ENCODE results near the gene MPPED2. TPM values are rescaled to one million over a fixed set of nuclear protein-coding genes. Genes with fewer than 3 reads are reported as not detected.

MPPED2 gene
- total and polyA plus RNA-seq, 4 donors: 0.11 to 5.6 (median 1.1) TPM

DNA sequence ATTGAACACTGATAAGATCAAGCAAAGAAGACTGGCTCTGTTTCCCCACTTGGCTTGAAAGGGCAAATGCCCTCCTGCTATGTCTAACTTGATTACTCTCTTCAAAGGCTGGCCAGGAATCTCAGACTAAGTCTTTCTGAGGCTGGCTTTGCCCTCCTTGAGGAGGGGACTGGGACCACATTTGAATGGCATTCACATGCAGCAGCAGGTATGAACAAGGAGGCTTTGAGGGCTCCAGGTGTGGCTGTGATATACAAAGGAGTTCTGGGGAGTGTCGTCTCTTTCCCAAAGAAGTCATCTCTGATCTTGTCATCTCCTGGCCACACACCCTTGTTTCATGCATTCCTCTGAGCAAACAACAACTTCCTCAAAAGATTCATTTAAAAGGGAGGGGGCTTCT is 132.4 kb downstream of the MPPED2 start:
- Histone ChIP-seq H3K27ac (ENCODE audit: low read depth in 1 of 2, low read length in 1 of 2) (no peak overlapping the region), H3K4me1 (ENCODE audit: control insufficient read depth in 5 of 5, insufficient read depth in 5 of 5, low read length in 5 of 5) (peaks cover 0 to 19% (median 0%) of the 10 kb centered on the region in 5 donors), H3K9me3 (ENCODE audit: control insufficient read depth in 4 of 4, insufficient read depth in 3 of 4, low read length in 3 of 4) (peaks cover 0 to 2% (median 0%) of the 10 kb centered on the region in 4 donors), H3K4me3 (no peak overlapping the region), H3K36me3 (ENCODE audit: control insufficient read depth in 4 of 4, insufficient read depth in 4 of 4, low read length in 4 of 4) (no peaks in the 10 kb centered on the region), H3K27me3 (ENCODE audit: control insufficient read depth in 3 of 3, insufficient read depth in 3 of 3, low read length in 2 of 3) (no peaks in the 10 kb centered on the region), H3K9ac (ENCODE audit: insufficient read depth in 1 of 2, low read length in 2 of 2) (no peak overlapping the region)
- WGBS, 2 donors: 81 to 84% methylated on average over 1 of the region's 1 CpG
- ATAC-seq (ENCODE audit: insufficient read depth, low FRiP score): no peak
- TF ChIP-seq, protein P1, sequence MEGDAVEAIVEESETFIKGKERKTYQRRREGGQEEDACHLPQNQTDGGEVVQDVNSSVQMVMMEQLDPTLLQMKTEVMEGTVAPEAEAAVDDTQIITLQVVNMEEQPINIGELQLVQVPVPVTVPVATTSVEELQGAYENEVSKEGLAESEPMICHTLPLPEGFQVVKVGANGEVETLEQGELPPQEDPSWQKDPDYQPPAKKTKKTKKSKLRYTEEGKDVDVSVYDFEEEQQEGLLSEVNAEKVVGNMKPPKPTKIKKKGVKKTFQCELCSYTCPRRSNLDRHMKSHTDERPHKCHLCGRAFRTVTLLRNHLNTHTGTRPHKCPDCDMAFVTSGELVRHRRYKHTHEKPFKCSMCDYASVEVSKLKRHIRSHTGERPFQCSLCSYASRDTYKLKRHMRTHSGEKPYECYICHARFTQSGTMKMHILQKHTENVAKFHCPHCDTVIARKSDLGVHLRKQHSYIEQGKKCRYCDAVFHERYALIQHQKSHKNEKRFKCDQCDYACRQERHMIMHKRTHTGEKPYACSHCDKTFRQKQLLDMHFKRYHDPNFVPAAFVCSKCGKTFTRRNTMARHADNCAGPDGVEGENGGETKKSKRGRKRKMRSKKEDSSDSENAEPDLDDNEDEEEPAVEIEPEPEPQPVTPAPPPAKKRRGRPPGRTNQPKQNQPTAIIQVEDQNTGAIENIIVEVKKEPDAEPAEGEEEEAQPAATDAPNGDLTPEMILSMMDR (IDR thresholded peaks at IDR 0.05; ENCODE audit: control extremely low read depth, extremely low read depth): no peak
- DNase-seq: no peak

DNA sequence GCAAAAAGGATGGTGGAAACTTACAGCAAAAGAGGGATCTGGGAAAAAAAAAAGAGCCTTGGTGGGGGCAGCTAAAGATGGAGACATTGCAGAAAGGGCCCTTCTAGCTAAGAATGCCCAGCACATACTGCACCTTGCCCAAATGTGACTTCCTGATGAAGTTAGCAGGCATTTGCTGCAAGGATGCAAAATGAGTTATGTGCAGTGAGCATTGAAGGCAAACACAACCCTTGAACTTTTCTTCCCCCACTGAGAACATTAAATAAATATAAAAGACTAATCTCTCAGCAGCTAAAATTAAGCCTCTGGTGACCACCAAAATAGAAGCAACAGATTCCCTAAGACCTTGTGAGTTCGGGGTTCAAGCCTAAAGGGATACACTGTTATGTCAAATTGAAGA is 133.3 kb downstream of the MPPED2 start:
- DNase-seq (no peak), ATAC-seq (ENCODE audit: insufficient read depth, low FRiP score) (no peak)
- Histone ChIP-seq H3K9ac (ENCODE audit: insufficient read depth in 1 of 2, low read length in 2 of 2) (no peak overlapping the region), H3K4me3 (no peak overlapping the region), H3K9me3 (ENCODE audit: control insufficient read depth in 4 of 4, insufficient read depth in 3 of 4, low read length in 3 of 4) (peaks cover 0 to 2% (median 0%) of the 10 kb centered on the region in 4 donors), H3K4me1 (ENCODE audit: control insufficient read depth in 5 of 5, insufficient read depth in 5 of 5, low read length in 5 of 5) (peaks cover 0 to 17% (median 0%) of the 10 kb centered on the region in 5 donors), H3K36me3 (ENCODE audit: control insufficient read depth in 4 of 4, insufficient read depth in 4 of 4, low read length in 4 of 4) (no peaks in the 10 kb centered on the region), H3K27me3 (ENCODE audit: control insufficient read depth in 3 of 3, insufficient read depth in 3 of 3, low read length in 2 of 3) (no peaks in the 10 kb centered on the region), H3K27ac (ENCODE audit: low read depth in 1 of 2, low read length in 1 of 2) (no peak overlapping the region)
- TF ChIP-seq, protein P1 (IDR thresholded peaks at IDR 0.05; ENCODE audit: control extremely low read depth, extremely low read depth): no peak
- 82 to 84% methylated on average over 1 of the region's 1 CpG for WGBS, 2 donors

DNA sequence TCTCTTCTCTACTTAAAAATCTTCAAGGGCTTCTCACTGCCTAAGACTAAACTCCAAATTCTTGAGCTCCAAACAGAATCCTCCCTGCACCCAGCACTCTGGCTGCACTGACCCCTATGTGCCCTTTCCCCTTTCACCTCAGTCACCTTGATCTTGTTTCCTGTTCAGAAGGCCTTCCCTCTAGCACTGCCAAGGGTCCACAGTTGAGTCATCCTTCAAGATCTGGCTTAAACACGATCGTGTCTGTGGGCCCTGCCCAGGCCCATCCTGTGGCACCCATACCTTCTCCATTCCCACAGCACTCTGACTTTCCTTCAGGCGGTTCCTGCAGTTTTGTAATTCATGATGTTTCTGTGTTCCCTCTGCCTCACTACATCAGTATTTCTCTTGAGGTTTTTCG is 134.0 kb downstream of the MPPED2 start:
- TF ChIP-seq, protein P1 (IDR thresholded peaks at IDR 0.05; ENCODE audit: control extremely low read depth, extremely low read depth): no peak

DNA sequence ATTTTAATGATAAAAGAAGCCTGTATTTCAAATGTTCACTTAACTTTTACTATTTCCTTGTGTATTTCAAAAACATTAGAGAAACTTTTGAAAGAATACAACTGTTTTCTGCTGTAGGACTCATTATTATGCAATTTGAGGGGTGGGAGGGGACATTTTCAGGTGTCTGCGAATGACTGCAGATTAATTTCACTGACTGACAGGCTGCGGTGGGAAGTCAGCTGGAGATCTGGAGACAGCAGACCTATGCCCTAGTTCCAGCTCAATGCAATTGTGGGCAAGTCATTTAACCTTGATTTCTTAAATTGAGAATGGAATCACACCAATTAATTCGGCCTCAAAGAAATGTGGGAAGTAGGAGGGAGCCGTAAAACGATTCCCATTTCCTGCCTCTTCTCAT is 134.5 kb downstream of the MPPED2 start:
- no peaks in the 10 kb centered on the region for H3K36me3 ChIP-seq (ENCODE audit: control insufficient read depth in 4 of 4, insufficient read depth in 4 of 4, low read length in 4 of 4)
- DNase-seq: no peak
- no peak for ATAC-seq (ENCODE audit: insufficient read depth, low FRiP score)

More for the DNA sequence above, 134.0 kb downstream of the MPPED2 start:
- H3K27me3 ChIP-seq (ENCODE audit: control insufficient read depth in 3 of 3, insufficient read depth in 3 of 3, low read length in 2 of 3): no peaks in the 10 kb centered on the region
- no peak overlapping the region for H3K4me3 ChIP-seq
- DNase-seq (no peak), ATAC-seq (ENCODE audit: insufficient read depth, low FRiP score) (no peak)
- no peak overlapping the region for H3K27ac ChIP-seq (ENCODE audit: low read depth in 1 of 2, low read length in 1 of 2)
- peaks cover 0 to 13% (median 0%) of the 10 kb centered on the region in 5 donors for H3K4me1 ChIP-seq (ENCODE audit: control insufficient read depth in 5 of 5, insufficient read depth in 5 of 5, low read length in 5 of 5)
- peaks cover 0 to 2% (median 0%) of the 10 kb centered on the region in 4 donors for H3K9me3 ChIP-seq (ENCODE audit: control insufficient read depth in 4 of 4, insufficient read depth in 3 of 4, low read length in 3 of 4)
- H3K36me3 ChIP-seq (ENCODE audit: control insufficient read depth in 4 of 4, insufficient read depth in 4 of 4, low read length in 4 of 4): no peaks in the 10 kb centered on the region
- H3K9ac ChIP-seq (ENCODE audit: insufficient read depth in 1 of 2, low read length in 2 of 2): no peak overlapping the region
- 64 to 71% methylated on average over 4 of the region's 4 CpGs for WGBS, 2 donors

More for the DNA sequence above, 134.5 kb downstream of the MPPED2 start:
- Histone ChIP-seq H3K4me1 (ENCODE audit: control insufficient read depth in 5 of 5, insufficient read depth in 5 of 5, low read length in 5 of 5) (peaks cover 0 to 13% (median 0%) of the 10 kb centered on the region in 5 donors), H3K9me3 (ENCODE audit: control insufficient read depth in 4 of 4, insufficient read depth in 3 of 4, low read length in 3 of 4) (peaks cover 0 to 2% (median 0%) of the 10 kb centered on the region in 4 donors), H3K4me3 (no peak overlapping the region), H3K27ac (ENCODE audit: low read depth in 1 of 2, low read length in 1 of 2) (no peak overlapping the region), H3K27me3 (ENCODE audit: control insufficient read depth in 3 of 3, insufficient read depth in 3 of 3, low read length in 2 of 3) (no peaks in the 10 kb centered on the region), H3K9ac (ENCODE audit: insufficient read depth in 1 of 2, low read length in 2 of 2) (no peak overlapping the region)
- TF ChIP-seq, protein P1 (IDR thresholded peaks at IDR 0.05; ENCODE audit: control extremely low read depth, extremely low read depth): no peak
- 55 to 75% methylated on average over 5 of the region's 5 CpGs for WGBS, 2 donors

All from lung (tissue), 12 donors.